Hepatocyte (in vitro differentiated cells): Measurements from ENCODE around the gene PRELID1.

ENCODE experiments used
- EZH2 ChIP-seq: fragments of 200-600 bp; sonication (generic); IDR thresholded peaks from 2 replicates; pipeline ENCODE4 v1.6.1; 2016; ENCODE audit warnings: antibody characterized with exemption, mild to moderate bottlenecking, borderline replicate concordance
- TF ChIP-seq, protein P1 (sequence below): fragments of 200-600 bp; sonication (generic); IDR thresholded peaks from 2 replicates; pipeline ENCODE4 v1.5.1; 2016; ENCODE audit warnings: antibody characterized with exemption, mild to moderate bottlenecking; ENCODE audit not compliant: poor library complexity

DNA sequence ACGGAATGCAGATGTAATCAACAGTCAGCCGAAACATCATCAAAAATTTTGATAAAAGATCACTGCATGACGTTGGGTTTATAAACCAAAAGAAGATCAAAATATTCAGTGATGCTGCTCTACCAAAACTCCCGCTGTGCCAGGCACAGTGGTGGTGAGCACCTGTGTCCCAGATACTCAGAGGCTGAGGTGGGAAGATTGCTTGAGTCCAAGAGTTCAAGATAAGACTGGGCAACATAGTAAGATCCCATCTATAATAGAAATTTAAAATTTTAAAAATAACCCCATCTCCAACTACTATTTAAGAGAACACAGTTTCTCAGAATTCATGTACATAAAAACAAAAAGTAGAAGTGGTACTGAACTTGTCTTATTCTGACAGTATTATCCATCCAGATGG lies 44.1 kb downstream of the PRELID1 start:
- TF ChIP-seq, protein P1, sequence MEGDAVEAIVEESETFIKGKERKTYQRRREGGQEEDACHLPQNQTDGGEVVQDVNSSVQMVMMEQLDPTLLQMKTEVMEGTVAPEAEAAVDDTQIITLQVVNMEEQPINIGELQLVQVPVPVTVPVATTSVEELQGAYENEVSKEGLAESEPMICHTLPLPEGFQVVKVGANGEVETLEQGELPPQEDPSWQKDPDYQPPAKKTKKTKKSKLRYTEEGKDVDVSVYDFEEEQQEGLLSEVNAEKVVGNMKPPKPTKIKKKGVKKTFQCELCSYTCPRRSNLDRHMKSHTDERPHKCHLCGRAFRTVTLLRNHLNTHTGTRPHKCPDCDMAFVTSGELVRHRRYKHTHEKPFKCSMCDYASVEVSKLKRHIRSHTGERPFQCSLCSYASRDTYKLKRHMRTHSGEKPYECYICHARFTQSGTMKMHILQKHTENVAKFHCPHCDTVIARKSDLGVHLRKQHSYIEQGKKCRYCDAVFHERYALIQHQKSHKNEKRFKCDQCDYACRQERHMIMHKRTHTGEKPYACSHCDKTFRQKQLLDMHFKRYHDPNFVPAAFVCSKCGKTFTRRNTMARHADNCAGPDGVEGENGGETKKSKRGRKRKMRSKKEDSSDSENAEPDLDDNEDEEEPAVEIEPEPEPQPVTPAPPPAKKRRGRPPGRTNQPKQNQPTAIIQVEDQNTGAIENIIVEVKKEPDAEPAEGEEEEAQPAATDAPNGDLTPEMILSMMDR: no peak
- TF ChIP-seq EZH2: no peak
